HG02938 (cell line): ENCODE measurements around the gene GALNS.

ENCODE experiments used
- ATAC-seq: cut with Tn5 transposase; IDR thresholded peaks from one replicate; pipeline ENCODE4 v1.9.1; 2021; ENCODE audit warnings: mild to moderate bottlenecking, moderate library complexity; ENCODE audit not compliant: unreplicated experiment

Gene GALNS

GRCh38 chr16:88820385-88821025, 36.2 kb downstream of the GALNS start:
- ATAC-seq: no peak

DNA sequence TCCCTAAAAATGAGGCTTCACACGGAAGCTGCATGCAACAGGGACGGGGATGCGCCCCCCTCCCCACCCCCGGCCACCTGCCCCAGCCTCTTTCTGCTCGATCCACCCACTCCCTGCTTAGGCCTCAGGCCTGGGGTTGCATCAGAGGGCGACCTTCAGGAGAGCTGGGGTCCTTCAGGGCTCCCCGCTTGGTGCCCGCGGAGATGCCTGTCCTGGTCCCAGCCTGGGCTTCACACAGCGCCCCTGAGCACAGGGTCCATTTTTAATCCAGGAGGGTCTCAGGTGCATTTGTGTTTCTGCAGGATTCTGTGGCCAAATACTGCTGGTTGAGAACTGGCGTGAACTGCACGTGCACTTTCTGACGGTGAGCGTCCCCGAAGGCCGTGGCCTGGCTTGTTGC, 37.6 kb downstream of the GALNS start:
- ATAC-seq: no peak

DNA sequence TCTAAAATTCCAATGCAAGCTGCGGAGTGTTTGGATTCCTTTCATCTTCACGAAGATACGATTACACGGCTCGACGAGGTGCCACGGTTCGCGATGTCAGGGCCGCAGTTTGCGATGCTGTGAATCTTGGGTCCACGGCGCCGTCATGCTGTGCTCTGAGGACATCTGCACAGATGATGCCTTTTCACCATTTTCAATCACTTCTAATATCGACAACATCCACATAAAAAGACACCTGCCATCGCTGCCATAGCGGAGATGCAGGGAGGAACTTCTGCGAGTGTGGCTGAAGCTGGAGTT, 38.2 kb downstream of the GALNS start:
- ATAC-seq: no peak

GRCh38 chr16:88817785-88818574, 38.8 kb downstream of the GALNS start:
- ATAC-seq: no peak

- ATAC-seq: no peak
Observed at GRCh38 chr16:88816736-88817535, 39.8 kb downstream of the GALNS start.

DNA sequence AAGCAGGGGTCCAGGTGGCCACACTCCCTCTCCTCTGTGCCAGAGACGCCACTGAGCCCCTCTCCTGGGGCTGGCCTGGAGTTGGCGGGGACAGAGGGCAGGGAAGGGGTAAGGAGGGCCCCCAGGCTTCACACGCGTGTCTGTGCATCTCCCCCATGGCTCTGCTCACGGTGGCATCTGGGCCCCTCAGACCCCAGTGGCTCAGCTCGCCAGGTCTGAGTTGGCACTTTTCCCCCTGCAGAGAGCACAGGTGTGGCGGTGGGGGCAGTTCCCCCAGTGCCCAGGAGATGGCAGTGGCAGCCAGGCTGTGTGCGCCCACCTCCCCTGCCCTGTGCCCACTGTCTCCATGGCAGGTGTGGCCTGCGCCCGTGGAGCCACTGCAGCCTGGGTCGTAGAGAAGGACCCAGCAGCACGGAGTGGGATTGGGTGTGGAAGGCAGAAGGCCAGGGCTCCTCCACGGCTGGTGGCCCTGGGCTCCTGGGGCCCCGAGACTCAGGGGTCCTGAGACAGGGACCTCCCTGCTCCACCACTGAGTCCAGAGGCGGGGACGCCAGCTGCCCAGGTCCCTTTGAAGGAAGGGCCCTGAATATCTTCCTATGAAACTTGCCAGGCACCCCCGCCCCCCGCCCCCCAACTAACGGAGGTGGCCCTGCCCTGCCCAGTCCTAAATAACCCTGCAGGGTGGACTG, 40.7 kb downstream of the GALNS start:
- ATAC-seq: no peak

DNA sequence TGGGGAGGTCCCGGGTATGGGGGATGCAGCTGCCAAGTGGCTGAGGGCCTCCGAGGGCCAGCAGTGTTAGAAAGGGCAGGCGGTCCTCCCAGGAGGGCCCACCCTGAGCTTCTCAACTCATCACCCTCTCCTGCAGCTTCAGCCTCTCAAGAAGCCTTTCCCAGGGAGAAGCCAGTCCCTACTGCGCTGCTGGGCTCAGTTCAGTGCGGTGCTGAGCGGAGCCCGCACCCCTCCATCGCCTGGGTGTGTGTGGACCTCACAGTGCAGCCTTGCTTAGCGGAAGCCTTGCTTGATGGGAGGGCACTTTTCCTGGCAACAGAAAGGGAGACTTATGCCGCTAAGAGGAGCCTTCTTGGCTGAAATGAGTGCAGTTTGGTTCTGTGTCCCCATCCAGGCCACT, 41.5 kb downstream of the GALNS start:
- ATAC-seq: no peak

DNA sequence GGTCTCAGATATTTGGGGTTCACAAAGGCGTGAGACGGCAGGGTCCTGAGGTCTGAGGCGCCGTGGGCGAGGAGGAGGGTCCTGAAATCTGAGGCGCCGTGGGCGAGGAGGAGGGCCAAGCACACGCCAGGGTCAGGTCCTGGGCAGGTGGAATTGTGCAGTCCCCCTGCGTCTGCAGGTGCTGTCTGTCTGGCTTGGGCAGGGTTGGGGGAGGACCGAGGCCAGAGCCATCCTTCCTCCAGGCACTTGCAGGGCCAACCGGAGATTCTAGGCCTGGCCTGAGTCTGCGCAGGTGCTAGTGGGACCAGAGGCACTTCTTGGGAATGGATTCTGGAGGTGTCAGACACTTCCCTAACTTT, 42.6 kb downstream of the GALNS start:
- no peak for ATAC-seq

- no peak for ATAC-seq
Observed at GRCh38 chr16:88813269-88814143, 43.2 kb downstream of the GALNS start.

- no peak for ATAC-seq
Observed at GRCh38 chr16:88812513-88813268, 44.1 kb downstream of the GALNS start.

DNA sequence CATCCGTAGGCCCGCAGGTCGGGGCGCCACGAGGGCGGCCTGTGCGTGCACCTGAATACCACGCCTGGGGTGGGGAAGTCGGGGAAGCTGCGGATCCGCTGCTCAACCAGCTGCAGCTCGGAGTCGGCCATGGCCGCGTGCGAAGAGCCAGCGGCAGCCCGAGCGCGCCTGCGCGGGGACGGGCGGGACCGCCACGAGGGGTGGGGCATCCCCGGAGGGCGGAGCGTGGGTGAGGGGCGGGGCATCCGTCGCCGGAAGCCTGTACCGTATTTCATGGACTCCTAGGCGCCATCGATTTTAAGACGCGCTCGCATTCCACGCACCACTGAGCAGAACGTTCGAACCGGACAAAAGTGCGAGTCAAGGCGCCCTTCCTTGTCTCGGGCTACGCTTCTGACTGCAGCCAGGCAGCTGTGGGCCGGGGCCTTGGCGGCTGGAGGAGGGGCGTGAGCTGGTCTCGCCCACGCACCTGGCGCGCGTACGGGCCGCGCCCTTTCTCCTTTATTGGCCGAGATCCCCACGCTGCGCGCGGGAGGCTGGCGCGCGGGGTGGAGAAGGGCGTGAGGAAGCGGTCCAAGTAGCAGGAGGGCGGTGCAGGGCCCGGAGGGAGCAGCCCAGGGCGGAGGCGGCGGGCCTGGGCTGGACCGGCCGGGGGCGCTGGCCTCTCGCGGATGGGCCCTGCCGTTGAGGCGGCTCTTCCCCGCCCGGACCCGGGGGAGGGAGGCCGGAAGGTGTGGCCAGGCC, 44.8 kb downstream of the GALNS start, which contains the start of gene APRT:
TSS of gene APRT (minus strand) at position 160 of the 744 bp plus-strand sequence. CDS start at position 131, 29 bp downstream.
- ATAC-seq: peak; percentile 60

DNA sequence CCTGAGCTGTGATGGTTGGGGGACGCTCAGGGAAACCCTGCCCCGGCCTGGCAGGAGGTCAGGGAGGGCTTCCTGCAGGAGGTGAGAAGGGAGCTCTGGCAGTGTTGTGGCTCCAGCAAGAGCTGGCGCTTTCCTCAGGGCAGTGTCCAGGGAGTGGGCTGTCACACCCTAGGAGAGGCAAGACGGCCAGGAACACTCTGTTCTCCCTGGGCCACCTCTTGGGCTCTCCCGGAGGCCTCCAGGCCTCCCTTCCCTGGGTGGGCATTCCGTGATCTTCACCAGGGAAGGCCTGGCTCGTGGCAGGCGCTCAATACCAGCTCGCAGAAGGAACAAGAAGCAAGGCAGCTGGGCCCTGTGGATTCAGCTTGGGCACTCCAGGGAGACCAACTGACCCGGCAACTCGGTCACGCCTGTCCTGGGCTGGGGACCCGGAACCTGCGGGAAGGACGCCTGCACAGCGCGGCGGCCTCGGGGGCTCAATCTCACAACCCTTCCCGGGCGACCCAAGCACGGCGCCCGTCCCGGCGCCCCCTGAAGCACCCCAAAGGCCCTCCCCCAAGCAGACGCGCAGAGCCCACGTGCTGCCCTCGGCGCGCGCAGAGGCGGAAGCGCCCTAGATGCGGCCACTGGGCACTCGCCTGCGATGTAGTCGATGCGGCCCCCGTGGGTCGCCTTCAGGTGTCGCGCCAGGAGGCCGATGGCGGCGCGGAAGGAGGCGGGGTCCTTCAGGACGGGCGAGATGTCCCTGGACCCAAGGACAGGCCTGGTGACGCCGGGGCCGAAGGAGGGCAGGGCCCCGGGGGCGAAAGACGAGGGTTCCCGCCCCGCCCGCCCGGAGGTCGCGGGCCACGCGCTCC, 45.6 kb downstream of the GALNS start:
- ATAC-seq: peak; percentile 52

DNA sequence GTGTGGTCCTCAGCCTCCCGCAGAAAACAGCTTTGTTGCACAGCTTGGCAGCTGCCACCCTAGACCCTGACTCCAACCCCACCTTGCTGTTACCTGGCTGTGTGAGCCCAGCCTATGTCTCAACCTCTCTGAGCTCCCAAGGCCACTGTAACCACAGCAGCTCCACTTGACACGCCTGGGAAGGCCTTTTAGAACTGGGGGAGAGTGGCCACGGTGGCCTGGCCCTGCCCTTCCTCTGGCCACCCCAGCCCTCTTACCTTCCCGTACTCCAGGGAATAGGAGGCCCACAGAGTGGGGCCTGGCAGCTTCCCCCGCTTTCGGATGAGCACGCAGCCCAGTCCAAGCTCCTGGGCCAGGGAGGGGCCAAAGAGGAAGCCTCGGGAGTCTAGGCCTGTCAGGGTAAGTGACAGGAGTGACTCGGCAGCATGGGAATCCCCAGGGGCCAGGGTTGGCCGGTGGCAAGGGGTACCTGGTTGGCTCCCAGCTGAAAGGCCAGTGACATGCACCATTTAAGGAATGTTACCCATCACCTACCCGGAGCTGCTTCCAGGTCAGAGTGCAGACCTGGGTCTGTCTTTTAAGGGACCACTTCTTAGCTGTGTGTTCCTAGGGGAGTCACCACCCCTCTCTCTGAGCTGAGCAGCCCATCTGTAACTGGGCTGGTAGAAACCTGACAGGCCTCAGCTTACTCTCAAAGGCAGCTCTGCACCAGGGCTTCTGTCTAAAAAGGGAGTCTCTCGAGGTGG, 46.4 kb downstream of the GALNS start:
- ATAC-seq: no peak

- no peak for ATAC-seq
Observed at GRCh38 chr16:88809676-88810165, 47.0 kb downstream of the GALNS start.

DNA sequence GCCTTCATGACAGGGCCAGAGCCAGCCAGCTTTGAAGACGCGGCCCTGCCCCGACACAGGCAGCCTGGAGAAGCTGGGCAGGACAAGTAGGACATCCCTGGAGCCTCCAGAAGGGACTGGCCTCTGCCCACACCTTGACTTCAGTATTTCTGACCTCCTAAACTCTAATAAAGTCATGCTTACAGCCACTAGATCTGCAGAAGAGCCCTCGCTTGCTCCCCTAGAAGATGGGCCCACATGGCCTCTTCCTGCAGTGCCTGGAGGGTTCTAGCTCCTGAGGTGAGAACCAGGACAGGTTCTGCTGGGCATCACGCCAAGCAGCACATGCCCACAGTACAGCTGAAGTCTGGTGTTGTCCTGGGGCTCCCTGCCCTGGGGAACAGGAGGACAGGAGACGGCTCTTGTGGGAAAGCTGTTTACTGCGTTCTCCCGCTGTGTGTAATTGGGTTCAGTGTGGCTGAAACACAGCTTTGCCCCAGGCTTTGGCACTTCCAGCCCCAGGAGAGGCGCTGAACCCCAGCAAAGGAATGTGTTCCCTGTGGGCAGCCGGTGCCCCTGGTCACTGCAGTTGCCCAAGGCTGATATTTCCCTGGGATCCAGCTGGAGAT, 47.6 kb downstream of the GALNS start:
- ATAC-seq: no peak

DNA sequence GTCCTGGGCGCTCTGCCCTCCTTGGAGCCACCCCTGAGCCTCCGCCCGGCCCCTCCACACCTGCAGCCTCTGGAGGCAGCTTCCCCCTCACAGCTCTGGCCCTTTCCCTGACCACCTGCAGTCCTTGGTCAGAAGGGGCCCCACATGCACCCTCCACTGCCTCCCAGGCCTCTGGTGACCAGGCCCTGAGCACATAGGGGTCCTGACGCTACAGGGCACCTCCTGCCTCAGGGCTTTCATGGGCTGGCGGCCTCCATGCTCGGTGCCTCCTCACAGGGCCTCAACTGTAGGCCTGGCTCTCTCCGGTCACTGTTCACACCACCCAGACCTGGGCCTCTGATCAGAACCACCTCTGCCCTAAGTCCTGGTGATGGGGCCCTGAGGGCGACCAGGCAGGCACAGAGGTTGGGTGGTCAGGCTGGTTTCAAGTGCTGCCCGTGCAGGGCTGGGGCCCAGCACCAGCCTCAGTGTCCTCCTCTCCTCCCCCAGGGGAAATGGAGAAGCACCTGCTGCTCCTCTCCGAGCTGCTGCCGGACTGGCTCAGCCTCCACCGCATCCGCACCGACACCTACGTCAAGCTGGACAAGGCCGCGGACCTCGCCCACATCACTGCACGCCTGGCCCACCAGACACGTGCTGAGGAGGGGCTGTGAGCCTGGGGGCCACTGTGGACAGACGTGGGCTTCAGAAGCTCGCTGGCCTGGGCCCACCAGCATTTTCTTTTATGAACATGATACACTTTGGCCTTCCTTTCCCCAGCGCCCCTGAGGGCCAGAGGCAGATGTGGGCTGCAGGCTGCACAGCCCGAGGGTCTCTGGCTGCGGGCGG, 48.9 kb downstream of the GALNS start:
- ATAC-seq: no peak
